ENCODE results near the gene AGRN. TPM values are rescaled to one million over a fixed set of nuclear protein-coding genes. Genes with fewer than 3 reads are reported as not detected.
"Not testable (repeated sequence)": the region's sequence is repeated elsewhere in the genome, so short reads cannot be mapped to it uniquely, and the experiment has no call there.

Gene AGRN
- total RNA-seq, 1 donor from 2014 or later, result 12.7 TPM

DNA sequence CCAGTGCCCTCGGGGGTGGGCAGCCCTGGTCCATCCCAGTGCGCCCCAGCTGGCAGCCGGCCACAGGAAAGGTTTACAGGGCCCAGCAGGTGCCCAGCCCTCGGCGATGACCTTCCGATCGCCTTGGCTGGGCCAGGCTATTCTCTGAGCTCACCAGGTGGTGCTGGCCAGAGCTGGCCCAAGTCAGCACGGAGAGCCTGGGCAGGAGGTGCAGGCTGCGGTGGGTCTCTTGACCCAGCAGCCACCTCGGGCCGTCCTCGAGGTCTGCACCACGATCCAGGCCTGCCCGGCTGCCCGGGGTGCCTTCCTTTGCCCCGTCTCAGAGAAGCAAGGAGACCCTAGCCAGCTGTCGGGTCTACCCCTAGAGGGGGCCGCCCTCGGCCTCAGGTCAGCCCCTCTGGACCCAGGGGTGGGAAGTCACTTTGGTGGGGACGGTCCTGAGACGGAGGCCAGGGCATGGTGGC is 38.4 kb upstream of the AGRN start:
- intact Hi-C loops (cut with micrococcal nuclease), result loop anchor here (5.0 kb wide), 1 partner anchor 311 kb away; no protein-coding TSS in a partner anchor

DNA sequence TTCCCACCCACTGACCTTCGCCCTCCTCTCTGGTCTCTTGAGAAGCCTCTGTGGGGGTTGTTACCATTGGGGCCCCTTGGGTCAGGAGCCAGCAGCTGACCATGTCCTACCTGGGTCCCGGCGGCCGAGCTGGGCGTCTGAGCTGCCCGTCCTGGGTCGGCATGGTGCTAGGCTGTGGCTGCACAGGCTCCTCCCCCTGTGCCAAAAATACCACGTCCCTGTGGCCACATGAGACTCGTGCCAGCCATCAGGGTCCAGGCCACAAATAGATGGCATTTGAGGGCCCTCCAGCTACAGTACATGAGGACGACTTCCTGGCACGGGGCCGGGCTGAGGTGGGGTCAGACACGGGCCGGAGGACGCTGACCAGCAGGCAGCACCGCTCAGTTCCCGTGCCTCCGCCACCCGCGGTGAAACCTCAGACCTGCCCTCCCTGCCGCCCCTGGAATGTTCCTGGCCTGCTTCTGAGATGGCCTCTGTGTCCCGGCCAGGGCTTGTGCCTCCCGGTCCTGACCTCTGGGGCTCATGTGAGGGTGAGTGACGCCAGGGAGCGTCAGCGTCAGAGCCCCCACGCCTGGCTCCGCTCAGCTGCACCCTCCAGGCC is 37.9 kb upstream of the AGRN start, which contains the start of gene PERM1:
TSS of gene PERM1 (minus strand) at position 139 of the 604 bp plus-strand sequence. CDS start 1,064 bp downstream, outside the sequence.
- intact Hi-C loops (cut with micrococcal nuclease), result loop anchor here (5.0 kb wide), 1 partner anchor 310 kb away; no protein-coding TSS in a partner anchor

DNA sequence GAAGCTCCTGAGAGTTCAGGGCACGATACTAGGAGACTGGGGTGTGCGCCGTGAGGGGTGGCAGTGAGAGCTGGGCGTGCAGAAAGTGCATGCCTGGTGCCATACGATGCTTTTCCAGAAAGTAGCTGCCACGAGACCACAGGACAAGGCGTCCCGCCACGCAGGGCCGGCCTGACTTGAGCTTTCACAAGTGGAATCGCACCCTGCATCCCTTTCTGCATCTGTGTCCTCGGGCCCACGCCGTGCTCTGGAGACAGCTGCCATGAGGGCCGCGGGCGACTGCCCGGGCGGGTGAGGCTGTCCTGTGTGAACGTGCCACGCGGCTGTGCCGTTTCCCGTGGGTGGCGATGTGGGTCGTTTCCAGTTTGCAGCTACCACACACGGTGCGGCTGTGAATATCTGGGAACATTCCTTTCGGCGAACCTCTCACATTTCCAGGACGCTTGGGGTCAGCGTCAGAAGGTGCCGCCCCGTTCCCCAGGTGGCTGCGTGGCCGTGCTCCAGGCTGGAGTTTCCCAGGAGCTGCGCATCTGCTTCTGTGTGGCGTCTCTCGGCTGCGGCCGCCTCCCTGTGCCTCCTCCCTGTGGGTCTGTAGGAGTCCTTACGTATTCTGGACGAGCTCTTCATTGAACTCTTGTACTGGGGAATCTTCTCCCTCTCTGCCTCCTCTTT is 37.0 kb upstream of the AGRN start:
- intact Hi-C loops (cut with micrococcal nuclease), result loop anchor here (5.0 kb wide), 1 partner anchor 309 kb away; no protein-coding TSS in a partner anchor

DNA sequence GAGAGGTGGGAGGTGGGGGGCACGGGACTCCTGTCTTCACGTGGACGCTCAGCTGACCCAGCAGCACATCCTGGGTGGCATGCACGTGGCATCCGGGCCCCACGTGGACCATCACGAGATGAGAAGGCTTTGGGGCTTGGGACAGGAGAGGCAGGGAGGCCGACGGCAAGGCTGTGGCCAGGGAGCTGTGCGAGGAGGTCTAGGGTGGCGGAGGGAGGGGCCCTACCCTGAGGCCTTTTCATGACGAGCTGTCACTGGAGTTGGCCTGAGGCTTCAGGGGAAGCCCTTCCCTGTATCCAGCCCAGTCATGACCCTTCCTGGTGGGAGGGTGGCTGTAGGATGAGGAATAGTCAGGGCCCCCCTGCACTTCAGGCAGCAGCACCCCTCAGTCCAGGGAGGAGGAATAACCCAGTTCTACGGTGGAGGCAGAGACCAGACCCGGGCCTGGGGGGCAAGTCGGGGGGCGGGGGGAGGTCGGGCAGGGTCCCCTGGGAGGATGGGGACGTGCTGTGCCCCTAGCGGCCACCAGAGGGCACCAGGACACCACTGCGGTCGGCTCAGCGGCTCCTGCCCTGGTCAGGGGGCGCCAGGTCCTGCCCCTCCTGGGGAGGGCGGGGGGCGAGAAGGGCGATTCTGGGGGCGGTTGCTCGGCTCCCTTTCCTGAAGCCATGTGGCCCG is 36.0 kb upstream of the AGRN start:
- intact Hi-C loops (cut with micrococcal nuclease), result loop anchor here (1.0 to 5.0 kb wide), 2 partner anchors 80 to 308 kb away; no protein-coding TSS in a partner anchor

DNA sequence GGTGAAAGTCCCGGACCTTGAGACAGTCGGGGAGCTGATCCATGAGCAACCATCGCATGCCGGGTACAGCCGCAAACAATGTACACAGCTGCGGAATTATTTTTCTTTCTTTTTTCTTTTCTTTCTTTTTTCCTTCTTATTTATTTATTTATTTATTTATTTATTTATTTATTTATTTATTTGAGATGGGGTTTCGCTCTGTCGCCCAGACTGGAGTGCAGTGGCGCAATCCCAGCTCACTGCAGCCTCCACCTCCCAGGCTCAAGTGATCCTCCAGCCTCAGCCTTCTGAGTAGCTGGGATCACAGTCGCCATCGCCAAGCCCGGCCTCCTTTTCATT is 35.5 kb upstream of the AGRN start:
- intact Hi-C loops (cut with micrococcal nuclease), result loop anchor here (1.0 to 5.0 kb wide), 2 partner anchors 80 to 308 kb away; no protein-coding TSS in a partner anchor

DNA sequence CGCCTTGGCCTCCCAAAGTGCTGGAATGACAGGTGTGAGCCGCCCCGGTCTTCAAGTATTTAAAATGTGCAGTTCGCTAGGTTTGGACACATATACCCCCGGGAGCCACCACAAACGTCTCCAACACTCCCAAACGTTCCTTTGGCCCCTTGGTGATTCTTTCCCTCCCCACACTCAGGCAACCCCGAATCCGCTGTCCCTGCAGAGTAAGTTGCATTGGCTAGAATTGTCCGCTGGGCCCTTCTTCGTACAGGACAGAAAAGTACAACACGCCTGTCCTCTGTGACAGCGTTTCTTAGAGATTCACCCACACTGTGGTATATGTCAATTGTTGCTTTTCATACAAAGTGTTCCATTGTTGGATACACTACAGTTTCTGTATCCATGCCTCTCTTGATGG is 34.8 kb upstream of the AGRN start:
- intact Hi-C loops (cut with micrococcal nuclease), result no loop called here

DNA sequence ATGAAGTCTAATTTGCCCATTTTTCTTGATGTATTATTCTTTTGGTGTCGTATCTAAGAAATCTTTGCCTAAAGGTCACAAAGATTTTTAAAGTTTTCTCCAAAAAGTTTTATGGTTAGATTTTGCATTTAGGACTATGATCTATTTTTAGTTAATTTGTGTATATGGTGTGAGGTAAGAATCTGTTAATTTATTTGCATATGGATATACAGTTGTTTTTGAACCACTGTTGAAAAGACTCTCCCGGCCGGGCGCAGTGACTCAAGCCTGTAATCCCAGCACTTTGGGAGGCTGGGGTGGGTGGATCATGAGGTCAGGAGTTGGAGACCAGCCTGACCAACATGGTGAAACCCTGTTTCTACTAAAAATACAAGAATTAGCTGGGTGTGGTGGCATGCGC is 31.9 kb upstream of the AGRN start:
- intact Hi-C loops (cut with micrococcal nuclease), result not testable (repeated sequence)

DNA sequence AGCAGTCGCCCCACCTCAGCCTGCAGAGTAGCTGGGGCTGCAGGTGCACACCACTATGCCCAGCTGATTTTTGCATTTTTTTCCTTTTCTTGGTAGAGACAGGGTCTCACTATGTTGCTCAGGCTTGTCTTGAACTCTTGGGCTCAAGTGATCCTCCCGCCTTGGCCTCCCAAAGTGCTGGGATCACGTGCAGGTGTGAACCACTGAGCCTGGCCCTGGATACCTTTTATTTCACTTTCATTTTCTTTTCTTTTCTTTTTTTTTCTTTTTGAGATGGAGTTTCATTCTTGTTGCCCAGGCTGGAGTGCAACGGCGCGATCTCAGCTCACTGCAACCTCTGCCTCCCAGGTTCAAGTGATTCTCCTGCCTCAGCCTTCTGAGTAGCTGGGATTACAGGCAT is 28.6 kb upstream of the AGRN start:
- intact Hi-C loops (cut with micrococcal nuclease), result not testable (repeated sequence)

DNA sequence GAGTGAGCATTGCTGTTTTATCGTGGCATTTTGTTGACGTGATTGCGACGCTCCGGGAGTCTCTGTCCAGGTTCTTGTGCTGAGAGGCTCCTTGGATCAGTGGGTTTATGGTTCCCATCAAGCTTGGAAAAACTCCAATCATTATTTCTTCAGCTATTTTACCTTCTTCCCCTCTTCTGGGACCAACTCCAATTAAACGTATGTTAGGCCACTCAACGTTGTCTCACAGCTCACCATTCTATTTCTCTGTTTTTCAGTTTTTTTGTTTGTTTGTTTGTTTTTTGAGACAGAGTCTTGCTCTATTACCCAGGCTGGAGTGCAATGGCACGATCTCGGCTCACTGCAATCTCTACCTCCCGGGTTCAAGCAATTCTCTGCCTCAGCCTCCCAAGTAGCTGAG is 28.0 kb upstream of the AGRN start:
- intact Hi-C loops (cut with micrococcal nuclease), result no loop called here

DNA sequence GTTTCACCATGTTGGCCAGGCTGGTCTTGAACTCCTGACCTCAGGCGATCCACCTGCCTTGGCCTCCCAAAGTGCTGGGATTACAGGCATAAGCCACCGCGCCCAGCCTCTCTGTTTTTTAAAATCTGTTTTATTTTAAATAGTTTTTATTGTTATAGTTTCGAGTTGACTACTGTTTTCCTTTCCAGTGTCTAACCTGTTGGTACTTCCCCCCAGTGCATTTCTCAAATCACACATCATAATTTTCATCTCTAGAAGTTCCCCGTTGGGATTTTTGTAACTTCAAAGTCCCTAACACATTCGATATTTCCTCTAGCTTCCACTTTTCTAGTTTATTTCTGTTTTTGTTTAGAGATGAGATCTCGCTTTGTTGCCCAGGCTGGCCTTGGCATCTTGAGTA is 27.6 kb upstream of the AGRN start:
- intact Hi-C loops (cut with micrococcal nuclease), result no loop called here

DNA sequence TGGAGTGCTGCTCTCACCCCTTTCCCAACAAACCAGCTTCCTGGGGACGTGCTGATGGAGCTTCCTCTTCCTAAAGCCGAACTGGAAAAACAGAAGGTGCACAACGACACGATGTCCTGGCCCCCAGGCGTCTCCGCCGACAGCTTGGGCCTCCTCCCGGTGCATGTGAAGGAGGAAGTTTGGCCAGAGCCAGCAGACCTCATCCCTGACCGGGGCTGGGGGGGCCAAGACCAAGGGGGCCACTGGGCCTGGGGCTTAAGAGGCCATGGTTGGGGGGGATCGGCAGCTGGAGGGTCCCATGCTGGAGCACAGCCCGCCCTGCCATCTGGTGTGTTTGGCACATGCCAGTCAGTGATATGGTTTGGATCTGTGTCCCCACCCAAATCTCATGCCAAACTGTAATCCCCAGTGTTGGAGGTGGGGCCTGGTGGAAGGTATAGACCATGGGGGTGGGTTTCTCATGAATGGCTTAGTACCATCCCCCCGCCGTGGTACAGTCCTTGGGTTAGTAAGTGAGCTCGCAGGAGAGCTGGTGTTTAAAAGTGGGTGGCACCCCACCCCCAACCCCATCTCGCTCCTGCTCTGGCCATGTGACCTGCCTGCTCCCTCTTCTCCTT is 26.4 kb upstream of the AGRN start:
- intact Hi-C loops (cut with micrococcal nuclease), result no loop called here

DNA sequence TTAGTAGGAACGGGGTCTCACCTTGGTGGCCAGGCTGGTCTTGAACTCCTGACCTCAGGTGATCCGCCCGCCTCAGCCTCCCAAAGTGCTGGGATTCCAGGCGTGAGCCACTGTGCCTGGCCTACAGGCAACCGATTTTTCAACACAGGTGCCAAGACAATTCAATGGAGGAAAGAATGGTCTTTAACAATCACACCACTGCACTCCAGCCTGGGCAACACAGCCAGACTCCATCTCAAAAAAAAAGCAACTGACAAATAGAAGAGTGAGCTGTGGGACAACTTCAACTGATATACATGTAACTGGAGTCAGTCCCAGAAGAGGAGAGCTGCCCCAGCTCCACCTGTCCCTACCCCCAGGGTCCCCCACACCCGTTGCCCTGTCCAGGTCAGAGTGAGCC is 25.4 kb upstream of the AGRN start:
- intact Hi-C loops (cut with micrococcal nuclease), result not testable (repeated sequence)

DNA sequence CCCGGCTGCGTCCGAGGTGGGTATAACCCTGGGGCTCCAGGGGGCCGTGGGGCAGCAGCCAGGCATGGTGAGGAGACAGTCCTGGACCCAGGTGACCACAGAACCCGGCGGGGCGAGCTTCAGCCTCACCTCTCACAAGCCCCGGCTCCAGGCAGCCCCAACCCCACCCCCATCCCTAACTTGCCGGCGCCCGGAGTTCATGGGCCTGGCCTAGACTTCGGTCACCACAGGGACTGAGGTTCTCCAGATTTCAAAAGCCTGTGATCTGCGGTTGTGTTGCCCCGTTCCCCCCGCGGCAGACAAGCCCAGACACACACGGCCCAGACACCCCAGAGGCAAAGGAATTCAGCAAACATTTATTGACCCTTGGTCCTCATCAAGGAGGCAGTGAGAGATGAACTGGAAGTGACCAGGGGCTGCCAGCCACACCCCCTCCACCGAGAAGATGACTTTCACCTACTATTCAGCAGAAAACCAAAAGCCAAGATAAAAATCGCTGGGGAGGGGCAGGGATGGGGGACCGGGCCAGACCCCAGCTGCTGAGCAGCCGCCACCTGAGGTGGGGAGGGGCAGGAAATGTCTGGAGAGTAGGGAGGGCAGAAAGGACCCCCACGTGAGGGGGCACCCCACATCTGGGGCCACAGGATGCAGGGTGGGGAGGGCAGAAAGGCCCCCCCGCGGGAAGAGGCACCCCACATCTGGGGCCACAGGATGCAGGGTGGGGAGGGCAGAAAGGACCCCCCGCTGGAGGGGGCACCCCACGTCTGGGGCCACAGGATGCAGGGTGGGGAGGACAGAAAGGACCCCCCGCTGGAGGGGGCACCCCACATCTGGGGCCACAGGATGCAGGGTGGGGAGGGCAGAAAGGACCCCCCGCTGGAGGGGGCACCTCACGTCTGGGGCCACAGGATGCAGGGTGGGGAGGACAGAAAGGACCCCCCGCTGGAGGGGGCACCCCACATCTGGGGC is 24.0 kb upstream of the AGRN start:
- intact Hi-C loops (cut with micrococcal nuclease), result no loop called here

DNA sequence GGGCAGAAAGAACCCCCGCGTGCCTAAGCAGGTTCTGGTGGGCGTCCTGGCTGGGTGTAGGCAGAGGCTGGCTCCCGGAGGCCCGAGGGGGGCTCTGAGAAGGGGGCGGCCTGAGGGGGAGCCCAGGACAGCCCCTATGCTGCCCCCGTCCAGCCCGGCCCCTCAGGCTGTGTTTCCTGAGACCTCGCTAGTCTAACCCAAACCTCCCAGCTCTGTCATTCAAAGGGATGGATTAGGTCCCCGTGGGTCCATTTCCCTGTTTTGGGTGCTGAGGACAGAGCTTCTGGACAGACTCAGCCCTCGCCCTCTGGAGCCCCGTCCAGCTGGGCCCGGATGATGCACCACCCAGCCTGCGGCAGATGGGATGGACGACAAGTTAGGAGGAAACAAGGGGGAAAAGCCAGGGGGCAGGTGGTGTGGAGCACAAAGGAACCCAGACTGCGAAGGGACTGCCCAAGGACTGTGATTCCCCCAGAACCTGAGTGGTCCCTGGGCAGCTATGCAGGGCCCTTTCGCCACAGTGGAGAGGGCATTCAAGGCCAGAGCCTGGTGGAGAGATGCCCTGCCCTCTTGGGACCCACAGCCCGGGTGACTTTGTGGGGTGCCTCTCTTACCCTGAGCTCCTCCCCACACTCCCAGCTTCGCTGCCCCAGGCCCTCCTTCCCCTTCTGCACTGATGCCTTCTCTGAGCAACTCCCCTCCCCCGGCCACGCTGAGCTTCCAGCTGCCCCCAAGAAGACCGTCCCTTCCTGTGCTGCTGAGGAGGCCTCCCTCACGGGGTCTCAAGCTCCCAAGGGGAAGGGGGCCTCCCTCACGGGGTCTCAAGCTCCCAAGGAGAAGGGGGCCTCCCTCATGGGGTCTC is 22.8 kb upstream of the AGRN start:
- intact Hi-C loops (cut with micrococcal nuclease), result no loop called here

DNA sequence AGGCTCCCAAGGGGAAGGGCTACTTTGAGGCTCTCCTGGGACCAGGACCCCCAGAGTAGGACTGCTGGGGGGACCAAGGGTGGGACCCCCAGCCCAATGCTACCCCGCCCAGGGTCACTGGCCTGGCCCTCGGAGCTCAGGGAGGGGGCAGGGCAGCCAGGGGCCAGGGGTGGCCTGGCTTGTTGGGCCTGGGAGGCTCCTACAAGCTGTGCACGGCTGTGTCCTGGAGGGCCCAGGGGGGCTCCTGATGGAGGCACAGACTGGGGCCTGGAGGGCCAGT is 22.3 kb upstream of the AGRN start:
- intact Hi-C loops (cut with micrococcal nuclease), result no loop called here

DNA sequence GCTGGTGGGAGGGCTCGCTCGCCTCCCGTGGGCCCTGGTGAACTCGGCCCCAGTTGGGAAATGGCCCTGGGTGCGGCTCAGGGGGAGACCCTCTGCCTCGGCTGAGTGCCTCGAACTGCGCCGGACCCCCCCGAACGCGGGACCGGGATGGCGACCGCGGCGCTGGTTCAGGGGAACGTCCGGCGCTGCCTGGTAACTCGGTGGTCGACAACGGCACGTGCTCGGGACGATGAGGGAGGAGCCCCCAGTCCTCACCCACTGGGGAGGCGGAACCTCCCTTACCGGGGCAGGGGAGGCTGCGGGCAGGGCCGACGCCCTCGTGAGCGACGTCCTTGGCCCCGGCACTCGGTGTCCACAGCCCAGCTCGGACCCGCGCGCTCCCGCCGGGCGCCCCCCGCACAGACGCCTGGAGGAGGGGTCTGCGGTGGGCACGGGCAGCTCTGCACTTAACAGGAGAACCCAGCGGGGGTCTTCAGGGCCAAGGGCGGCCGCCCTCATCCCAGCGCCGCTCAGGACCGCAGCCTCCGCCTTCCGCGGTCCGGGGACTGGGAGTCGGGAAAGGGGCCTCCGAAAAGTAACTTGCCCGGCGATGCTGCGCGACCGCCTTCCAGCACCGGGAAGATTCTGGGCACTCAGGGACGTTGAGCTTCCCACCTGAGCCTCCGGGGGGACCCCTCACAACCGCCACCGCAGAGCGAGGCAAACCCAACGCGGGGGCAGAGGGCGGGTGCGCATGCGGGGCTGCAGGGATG is 21.8 kb upstream of the AGRN start:
- intact Hi-C loops (cut with micrococcal nuclease), result no loop called here

DNA sequence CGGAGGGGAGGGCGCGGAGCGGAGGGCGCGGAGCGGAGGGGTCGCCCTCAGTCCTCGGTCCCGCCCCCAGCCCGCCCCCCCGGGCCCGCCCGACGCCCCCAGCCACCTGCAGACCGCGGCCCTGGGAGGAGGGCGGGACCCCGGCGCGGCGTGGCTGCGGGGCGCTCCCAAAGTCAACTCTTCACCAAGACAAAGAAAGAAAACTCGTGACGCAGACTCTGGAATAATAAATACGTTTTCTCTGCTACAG is 21.2 kb upstream of the AGRN start:
- intact Hi-C loops (cut with micrococcal nuclease), result no loop called here

DNA sequence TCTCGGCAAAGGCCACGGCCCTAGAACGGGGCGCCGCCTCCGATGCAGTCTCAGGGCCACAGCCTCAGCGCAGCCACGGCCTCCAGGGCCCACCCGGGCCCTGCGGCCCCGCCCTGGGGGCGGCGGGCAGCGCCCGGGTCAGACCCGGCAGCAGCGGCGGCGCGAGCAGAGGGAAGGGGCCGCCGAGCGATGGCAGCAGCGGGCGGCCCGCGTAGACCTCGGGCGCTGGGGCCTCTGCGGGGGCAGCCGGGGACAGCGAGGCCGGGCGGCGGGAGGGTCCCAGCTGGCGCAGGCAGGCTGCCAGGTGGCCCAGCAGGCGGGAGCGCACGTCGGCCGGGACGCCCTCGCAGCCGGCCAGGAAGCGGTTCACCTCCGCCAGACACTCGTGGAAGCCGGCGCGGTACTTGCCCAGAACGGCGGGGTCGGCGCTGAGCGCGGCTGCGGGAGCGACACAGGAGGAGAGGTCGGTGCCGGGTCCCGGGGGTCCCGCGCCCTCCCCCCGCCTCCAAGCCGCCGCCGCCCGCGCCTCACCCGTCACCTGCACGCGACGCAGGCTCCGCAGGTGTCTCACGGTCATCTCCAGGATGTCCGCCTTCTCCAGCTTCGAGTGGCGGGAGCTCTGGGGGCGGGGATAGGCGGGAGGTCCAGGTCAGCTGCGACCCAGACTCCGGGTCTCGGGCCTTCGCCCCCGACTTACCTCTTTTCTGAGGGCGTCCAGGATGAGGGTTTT is 20.8 kb upstream of the AGRN start:
- intact Hi-C loops (cut with micrococcal nuclease), result no loop called here

Measured in T-helper 1 cell treated with Interleukin-12 subunit alpha and Interleukin-12 subunit beta and Interleukin-4 antibody, amounts not matched to agents 30 ng/mL and 1 ng/mL, for 36 hours (primary cell).